Endothelial cell of umbilical vein (primary cell): ENCODE measurements around the gene AKAP13.

ENCODE experiments used
- CTCF ChIP-seq, 2 donors: IDR thresholded peaks; 1 replicate in 1 of 2; 2 replicates in 1 of 2; pipeline ENCODE4 v1.5.1; 2011; ENCODE audit warnings: low read length in 2 of 2, mild to moderate bottlenecking in 2 of 2, moderate library complexity in 2 of 2, control low read depth in 1 of 2, inconsistent platforms in 1 of 2, low read depth in 1 of 2; ENCODE audit not compliant: insufficient read depth in 1 of 2; ENCODE audit errors: extremely low read depth in 1 of 2
- EZH2 ChIP-seq: IDR thresholded peaks from 2 replicates; pipeline ENCODE4 v1.6.1; 2012; ENCODE audit warnings: borderline replicate concordance, low read depth, mild to moderate bottlenecking, moderate library complexity, low read length, inconsistent platforms; ENCODE audit not compliant: severe bottlenecking
- FOS ChIP-seq: IDR thresholded peaks from 2 replicates; pipeline ENCODE4 v1.6.1; 2011; ENCODE audit warnings: mild to moderate bottlenecking, low read length, moderate library complexity, borderline replicate concordance; ENCODE audit not compliant: insufficient read depth
- GATA2 ChIP-seq: IDR thresholded peaks from 2 replicates; pipeline ENCODE4 v1.7.0; 2011; ENCODE audit warnings: low read depth, mild to moderate bottlenecking, moderate library complexity, mixed read lengths, low read length; ENCODE audit not compliant: insufficient read length, insufficient read depth
- JUN ChIP-seq: IDR thresholded peaks from 2 replicates; pipeline ENCODE4 v1.6.1; 2011; ENCODE audit warnings: borderline replicate concordance, low read depth; ENCODE audit not compliant: insufficient read length, insufficient read depth
- MAX ChIP-seq: IDR thresholded peaks from 2 replicates; pipeline ENCODE4 v1.6.1; 2011; ENCODE audit not compliant: insufficient read depth, insufficient read length
- MYC ChIP-seq: IDR thresholded peaks from one replicate; pipeline ENCODE4 v1.6.1; 2011; ENCODE audit warnings: mild to moderate bottlenecking, low read depth, low read length
- POLR2A ChIP-seq: IDR thresholded peaks from 2 replicates; pipeline ENCODE4 v1.6.1; 2012; ENCODE audit warnings: low read depth, mild to moderate bottlenecking, control low read depth, low read length
- POLR2AphosphoS5 ChIP-seq: IDR thresholded peaks from 2 replicates; pipeline ENCODE4 v1.6.1; 2012; ENCODE audit warnings: low read depth, mild to moderate bottlenecking, control low read depth, low read length, moderate library complexity; ENCODE audit not compliant: insufficient read depth

GRCh38 chr15:85631018-85631417 lies 250.6 kb downstream of the AKAP13 start:
- TF ChIP-seq MAX (no peak), POLR2A (no peak), CTCF (IDR thresholded peaks at IDR 0.05; ENCODE audit: extremely low read depth in 1 of 2, insufficient read depth in 1 of 2, low read depth in 1 of 2, low read length in 2 of 2) (no peak), POLR2AphosphoS5 (no peak), JUN (no peak), MYC (no peak), EZH2 (no peak), FOS (no peak), GATA2 (no peak)
